AG10803 (cell line): ENCODE data around the gene SPATA24.

Source experiments
- DNase-seq: peaks from one replicate; pipeline ENCODE4 v3.0.0; 2010; ENCODE audit warnings: low read depth
- H3K4me3 ChIP-seq: 2 replicates; pipeline ENCODE4 v1.5.1; 2011; ENCODE audit warnings: mild to moderate bottlenecking, low read length, control low read depth
- CTCF ChIP-seq: conservative IDR thresholded peaks from 2 replicates; pipeline ENCODE4 v1.5.1; 2011; ENCODE audit warnings: mild to moderate bottlenecking, low read length, control low read depth, inconsistent platforms

Gene SPATA24

GRCh38 chr5:139399501-139400121 lies 4.3 kb downstream of the SPATA24 start:
- H3K4me3 ChIP-seq: no peak overlapping the region
- no peak for TF ChIP-seq CTCF
- DNase-seq: no peak

DNA sequence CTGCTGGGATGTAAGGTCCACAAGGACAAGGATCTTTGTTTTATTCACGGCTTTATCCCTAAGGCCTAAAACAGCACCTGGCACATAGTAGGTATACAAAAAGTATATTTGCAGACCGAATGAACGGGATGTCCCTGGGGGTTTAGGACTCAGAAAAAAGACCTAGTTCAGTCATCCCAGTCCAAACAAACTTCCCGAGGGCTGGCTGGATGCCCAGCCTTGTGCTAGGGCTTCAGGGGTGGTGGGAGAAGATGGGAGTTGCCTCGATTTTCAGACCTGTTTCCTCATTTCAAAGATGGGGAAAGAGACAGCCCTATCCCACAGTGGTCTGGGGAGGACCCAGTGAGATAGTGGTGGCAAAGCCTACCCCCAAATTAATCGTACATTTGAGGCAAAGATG lies 6.0 kb downstream of the SPATA24 start:
- no peak for TF ChIP-seq CTCF
- no peak for DNase-seq
- no peak overlapping the region for H3K4me3 ChIP-seq

DNA sequence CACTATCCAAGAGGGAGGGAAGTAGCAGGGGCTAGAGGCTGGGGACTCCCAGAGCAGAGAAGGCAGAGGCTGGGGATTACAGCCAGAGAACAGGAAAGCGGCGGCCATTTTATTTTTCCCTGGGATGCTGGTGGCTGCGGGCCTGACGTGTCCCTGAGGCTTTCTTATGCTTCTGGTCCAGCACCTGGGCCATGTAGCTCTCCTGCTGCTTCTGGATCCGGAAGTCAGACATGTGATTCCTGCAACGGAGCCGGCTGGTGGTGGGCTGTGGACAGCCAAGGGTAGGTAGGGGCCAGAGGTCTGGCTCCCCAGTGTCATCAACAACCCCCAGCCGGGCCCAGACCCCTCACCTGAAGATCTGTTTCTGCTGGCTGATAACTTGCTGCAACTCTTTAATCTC lies 7.2 kb downstream of the SPATA24 start:
- no peak for TF ChIP-seq CTCF
- no peak overlapping the region for H3K4me3 ChIP-seq
- no peak for DNase-seq

GRCh38 chr5:139395844-139396640 lies 7.8 kb downstream of the SPATA24 start:
- TF ChIP-seq CTCF: no peak; the same call in 1 of the 2 replicates
- H3K4me3 ChIP-seq: no peak overlapping the region
- DNase-seq: no peak

- peak within 1 kb of the TSS; percentile 49 for H3K4me3 ChIP-seq
- TF ChIP-seq CTCF: no peak
- DNase-seq: no peak
Observed at GRCh38 chr5:139394654-139395566, 9.0 kb downstream of the SPATA24 start, which contains the start of gene PROB1. Gene PROB1 (minus strand): TSS chr5:139395104. CDS start chr5:139395081, 23 bp downstream.

GRCh38 chr5:139394123-139394653 lies 9.7 kb downstream of the SPATA24 start:
- no peak for DNase-seq
- TF ChIP-seq CTCF: peak; percentile 22; the same call in 1 of the 2 replicates
- peak overlapping the region; percentile 49 for H3K4me3 ChIP-seq
